A549 (cell line): Measurements from ENCODE around the gene CETN1. TPM values are rescaled to one million over a fixed set of nuclear protein-coding genes. Genes with fewer than 3 reads are reported as not detected.

Experiments used
- ATAC-seq, 2 experiments: fragments of 200-7000 bp in 1 of 2; fragments of >200 bp in 1 of 2; cut with Nextera tagmentation in 1 of 2; cut with Tn5 transposase in 1 of 2; 3 replicates each; pipeline versions ENCODE4 v1.8.0 to v1.9.1; 2018 to 2020; ENCODE audit warnings: mild to moderate bottlenecking in 1 of 2, moderate library complexity in 1 of 2
- CTCF ChIA-PET: fragments of 300-600 bp; sonication (Branson Sonifier 250); formaldehyde crosslinking; extraction: SDS; loops from one replicate; lab custom pipeline; 2021; ENCODE audit warnings: antibody characterized with exemption, inconsistent platforms; lab: Yijun Ruan, JAX
- POLR2A ChIA-PET: fragments of 350-600 bp; formaldehyde crosslinking; extraction: SDS; loops from one replicate; lab custom pipeline; 2021; ENCODE audit warnings: antibody characterized with exemption, inconsistent platforms; lab: Yijun Ruan, JAX
- DNase-seq, 2 experiments: peaks; one replicate each; pipeline versions ENCODE4 v3.0.0 to v3.0.0-alpha.2; 2011 to 2016; ENCODE audit warnings: low read depth in 1 of 2, low spot score in 1 of 2
- FAIRE-seq: peaks from 2 replicates; lab custom pipeline; 2011; peaks lifted over from hg19 to GRCh38; lab: Jason Lieb, UNC
- H3K27ac ChIP-seq, 2 experiments: fragments of >200 bp; sonication (Bioruptor Twin); formaldehyde crosslinking; 3 replicates each; pipeline ENCODE4 v1.5.1; 2016 to 2017
- H3K4me1 ChIP-seq: fragments of >200 bp; sonication (Bioruptor Twin); formaldehyde crosslinking; 3 replicates; pipeline ENCODE4 v1.6.1; 2016
- H3K4me2 ChIP-seq: fragments of >200 bp; sonication (Bioruptor Twin); formaldehyde crosslinking; 3 replicates; pipeline ENCODE4 v1.6.1; 2016
- H3K4me3 ChIP-seq: fragments of >200 bp; sonication (Bioruptor Twin); formaldehyde crosslinking; 3 replicates; pipeline ENCODE4 v1.5.1; 2016
- H3K9me3 ChIP-seq: fragments of >200 bp; sonication (Bioruptor Twin); formaldehyde crosslinking; 3 replicates; pipeline ENCODE4 v1.6.1; 2016
- ATOH8 ChIP-seq: fragments of 250-450 bp; sonication (Bioruptor Pico); IDR thresholded peaks from 2 replicates; pipeline ENCODE4 v1.5.0; 2020; ENCODE audit warnings: low read depth, mild to moderate bottlenecking, moderate library complexity
- BHLHE40 ChIP-seq: IDR thresholded peaks from 2 replicates; pipeline ENCODE4 v1.6.1; 2012; ENCODE audit warnings: low read depth, low read length, inconsistent platforms
- CBX2 ChIP-seq: fragments of 200-600 bp; sonication (generic); IDR thresholded peaks from 2 replicates; pipeline ENCODE4 v1.6.1; 2016; ENCODE audit warnings: low read depth, mild to moderate bottlenecking, borderline replicate concordance
- CEBPB ChIP-seq, 2 experiments: fragments of >200 bp in 1 of 2; sonication (Bioruptor Twin) in 1 of 2; formaldehyde crosslinking in 1 of 2; IDR thresholded peaks; 2 replicates each; pipeline ENCODE4 v1.6.1; 2012 to 2016
- E2F6 ChIP-seq: IDR thresholded peaks from 2 replicates; pipeline ENCODE4 v1.6.1; 2012; ENCODE audit warnings: low read depth, borderline replicate concordance
- FOSB ChIP-seq: fragments of 250-450 bp; sonication (Bioruptor Pico); IDR thresholded peaks from 2 replicates; pipeline ENCODE4 v1.5.0; 2020; ENCODE audit warnings: mild to moderate bottlenecking, moderate library complexity
- FOSL2 ChIP-seq, 2 experiments: fragments of 450-650 bp in 1 of 2; fragments of >200 bp in 1 of 2; sonication (Bioruptor Twin) in 1 of 2; formaldehyde crosslinking; IDR thresholded peaks; 2 replicates each; pipeline versions ENCODE4 v1.5.0 to v1.6.1; 2016 to 2020; ENCODE audit warnings: mild to moderate bottlenecking in 1 of 2, moderate library complexity in 1 of 2
- GATA3 ChIP-seq: IDR thresholded peaks from 2 replicates; pipeline ENCODE4 v1.6.1; 2012; ENCODE audit warnings: borderline replicate concordance
- HDAC2 ChIP-seq: fragments of 200-600 bp; sonication (generic); IDR thresholded peaks from 2 replicates; pipeline ENCODE4 v1.6.1; 2016
- HEYL ChIP-seq: fragments of 250-450 bp; sonication (Bioruptor Pico); IDR thresholded peaks from 2 replicates; pipeline ENCODE4 v1.8.0; 2021; ENCODE audit warnings: mild to moderate bottlenecking, moderate library complexity
- JUNB ChIP-seq: fragments of >200 bp; sonication (Bioruptor Twin); formaldehyde crosslinking; IDR thresholded peaks from 2 replicates; pipeline ENCODE4 v1.6.1; 2016
- KDM1A ChIP-seq: fragments of 200-600 bp; sonication (generic); IDR thresholded peaks from 2 replicates; pipeline ENCODE4 v1.6.1; 2016; ENCODE audit warnings: low read depth, mild to moderate bottlenecking
- MAFK ChIP-seq: fragments of 450-650 bp; IDR thresholded peaks from 2 replicates; pipeline ENCODE4 v1.6.1; 2014; ENCODE audit not compliant: partially characterized antibody
- MYC ChIP-seq: IDR thresholded peaks from 2 replicates; pipeline ENCODE4 v1.6.1; 2012; ENCODE audit warnings: mild to moderate bottlenecking, inconsistent platforms, low read length, improper control_type of control experiment, borderline replicate concordance
- NPAS2 ChIP-seq: fragments of 250-450 bp; sonication (Bioruptor Pico); IDR thresholded peaks from 2 replicates; pipeline ENCODE4 v1.8.0; 2022; ENCODE audit warnings: mild to moderate bottlenecking, moderate library complexity, borderline replicate concordance
- POLR2AphosphoS2 ChIP-seq: conservative IDR thresholded peaks from 2 replicates; pipeline ENCODE4 v1.6.1; 2012; ENCODE audit warnings: low read length, improper control_type of control experiment, inconsistent platforms
- RAD21 ChIP-seq, 2 experiments: fragments of >200 bp in 1 of 2; sonication (Bioruptor Twin) in 1 of 2; formaldehyde crosslinking in 1 of 2; IDR thresholded peaks in 1 of 2; conservative IDR thresholded peaks in 1 of 2; 2 replicates in 1 of 2; 3 replicates in 1 of 2; pipeline ENCODE4 v1.6.1; 2012 to 2018; ENCODE audit warnings: inconsistent platforms in 1 of 2
- RCOR1 ChIP-seq: fragments of 150-350 bp; IDR thresholded peaks from 2 replicates; pipeline ENCODE4 v1.6.1; 2014; ENCODE audit warnings: antibody characterized with exemption, low read length, low read depth
- RFX5 ChIP-seq: fragments of 450-650 bp; IDR thresholded peaks from 2 replicates; pipeline ENCODE4 v1.7.1; 2014; ENCODE audit warnings: antibody characterized with exemption, mild to moderate bottlenecking, moderate library complexity
- SMC3 ChIP-seq: fragments of >200 bp; sonication (Bioruptor Twin); formaldehyde crosslinking; IDR thresholded peaks from 3 replicates; pipeline ENCODE4 v1.6.1; 2018; ENCODE audit warnings: inconsistent platforms
- TFCP2L1 ChIP-seq: fragments of 250-450 bp; sonication (Bioruptor Pico); IDR thresholded peaks from 2 replicates; pipeline ENCODE4 v1.5.0; 2021; ENCODE audit warnings: mild to moderate bottlenecking
- ZC3H11A ChIP-seq: fragments of 450-650 bp; IDR thresholded peaks from 2 replicates; pipeline ENCODE4 v1.6.1; 2014; ENCODE audit warnings: antibody characterized with exemption, mild to moderate bottlenecking
- ZFP36 ChIP-seq: fragments of 450-650 bp; IDR thresholded peaks from 2 replicates; pipeline ENCODE4 v1.6.1; 2014; ENCODE audit warnings: borderline replicate concordance; ENCODE audit not compliant: partially characterized antibody
- ZNF302 ChIP-seq: fragments of 250-450 bp; sonication (Bioruptor Pico); IDR thresholded peaks from 2 replicates; pipeline ENCODE4 v1.9.0; 2021; ENCODE audit warnings: inconsistent platforms, mild to moderate bottlenecking, moderate library complexity
- ZSCAN20 ChIP-seq: fragments of 250-450 bp; sonication (Bioruptor Pico); IDR thresholded peaks from 2 replicates; pipeline ENCODE4 v1.8.0; 2022; ENCODE audit warnings: mild to moderate bottlenecking, moderate library complexity
- WGBS: methylation state at CpG from one replicate; pipeline ENCODE4 v1.1.6; 2017; ENCODE audit errors: missing lambda C conversion rate; 5-methylcytosine and 5-hydroxymethylcytosine counted together
- polyA plus RNA-seq, 4 experiments: library from polyadenylated mRNA; depleted of rRNA in 3 of 4; stranded (reverse); fragments of >200 nt; fragmentation: RNase III in 1 of 4; extraction: RNeasy Plus Mini Kit Qiagen cat#74134 plus additional on column Dnase treatment in 1 of 4; gene quantifications; 2 replicates in 3 of 4; 3 replicates in 1 of 4; pipeline ENCODE4 v1.2.3, GENCODE V29; 2011 to 2017
- TF ChIP-seq, protein P1 (sequence below): fragments of 150-350 bp; IDR thresholded peaks from 2 replicates; pipeline ENCODE4 v1.6.1; 2014; ENCODE audit warnings: low read depth, mild to moderate bottlenecking, low read length
- TF ChIP-seq, protein P2 (sequence below): IDR thresholded peaks from 2 replicates; pipeline ENCODE4 v1.6.1; 2012

The CETN1 gene
- polyA plus RNA-seq, 2 of the 4 experiments (the other 2 are of a cell fraction), result not detected

DNA sequence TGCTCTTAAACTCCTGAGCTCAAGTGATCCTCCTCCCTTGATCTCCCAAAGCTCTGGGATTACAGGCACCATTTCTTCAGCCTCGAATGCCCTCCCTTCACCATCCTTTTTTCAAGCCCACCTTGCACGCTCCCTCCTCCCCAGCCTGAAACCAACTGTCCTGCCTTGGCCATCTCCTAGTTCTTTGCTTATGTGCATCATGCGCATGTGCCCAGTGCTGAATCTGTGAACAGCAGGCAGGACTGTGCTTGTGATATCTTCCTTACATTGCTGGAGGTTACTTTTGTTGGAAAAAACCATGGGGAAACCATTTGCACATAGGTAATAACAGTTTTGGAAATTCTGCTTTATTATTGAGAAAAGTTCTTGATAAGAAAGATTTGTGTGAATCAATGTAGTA, 30.2 kb upstream of the CETN1 start:
- Histone ChIP-seq H3K9me3 (no peaks in the 10 kb centered on the region), H3K4me2 (no peak overlapping the region), H3K4me3 (no peak overlapping the region)
- CTCF ChIA-PET, result no interaction called here
- TF ChIP-seq CEBPB (IDR thresholded peaks at IDR 0.05) (no peak), KDM1A (no peak), HDAC2 (no peak), E2F6 (no peak), TFCP2L1 (CRISPR knock-in tag) (no peak), CBX2 (no peak), ZNF302 (CRISPR knock-in tag) (no peak), BHLHE40 (no peak), JUNB (no peak), POLR2AphosphoS2 (no peak), SMC3 (no peak)
- TF ChIP-seq, all 56 proteins: peak for 0
- ATAC-seq (no peak), DNase-seq (no peak), FAIRE-seq (no peak)
- POLR2A ChIA-PET, result no interaction called here
- H3K27ac ChIP-seq, result no peak overlapping the region
- 28% methylated on average over 3 of the region's 3 CpGs for WGBS
- H3K4me1 ChIP-seq, result no peaks in the 10 kb centered on the region

DNA sequence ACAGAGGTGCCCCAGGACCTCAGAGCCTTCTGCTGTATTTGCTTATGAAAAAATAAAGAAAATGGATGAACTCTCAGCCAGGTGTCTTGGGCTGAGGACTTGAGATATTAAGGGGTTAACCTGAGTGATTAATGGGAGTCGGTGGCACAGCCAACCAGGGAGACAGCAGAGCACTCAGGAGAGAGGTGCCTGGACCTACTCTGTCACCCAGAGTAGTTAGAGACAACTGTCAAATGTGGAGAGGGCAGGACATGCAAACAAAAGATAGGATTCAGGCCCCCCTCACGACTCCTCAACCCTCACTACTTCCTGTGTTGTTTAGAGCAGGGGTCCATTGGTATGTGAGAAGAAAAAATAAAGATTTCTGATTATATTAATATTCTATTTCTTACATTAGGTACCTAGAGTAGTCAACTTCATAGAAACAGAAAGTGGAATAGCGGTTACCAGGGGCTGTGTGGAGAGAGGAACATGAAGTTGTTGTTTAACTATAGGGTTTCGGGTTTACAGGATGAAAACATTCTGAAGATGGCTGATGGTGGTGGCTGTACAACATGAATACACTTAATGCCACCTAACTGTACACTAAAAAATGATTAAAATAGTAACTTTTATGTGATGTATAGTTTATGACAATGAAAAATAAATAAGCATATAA, 28.6 kb upstream of the CETN1 start:
- CTCF ChIA-PET, result no interaction called here
- TF ChIP-seq CEBPB (IDR thresholded peaks at IDR 0.05) (no peak), ZNF302 (CRISPR knock-in tag) (no peak), RCOR1 (no peak), HDAC2 (no peak), ZSCAN20 (no peak), FOSB (no peak), RAD21 (conservative IDR thresholded peaks at IDR 0.05 in 1 of 2, IDR thresholded peaks at IDR 0.05 in 1 of 2) (no peak), POLR2AphosphoS2 (no peak), FOSL2 (IDR thresholded peaks at IDR 0.05) (no peak), FOSL2 (CRISPR knock-in tag; IDR thresholded peaks at IDR 0.05) (no peak), ZC3H11A (no peak), HEYL (CRISPR knock-in tag) (no peak), JUNB (no peak)
- TF ChIP-seq, protein P1, sequence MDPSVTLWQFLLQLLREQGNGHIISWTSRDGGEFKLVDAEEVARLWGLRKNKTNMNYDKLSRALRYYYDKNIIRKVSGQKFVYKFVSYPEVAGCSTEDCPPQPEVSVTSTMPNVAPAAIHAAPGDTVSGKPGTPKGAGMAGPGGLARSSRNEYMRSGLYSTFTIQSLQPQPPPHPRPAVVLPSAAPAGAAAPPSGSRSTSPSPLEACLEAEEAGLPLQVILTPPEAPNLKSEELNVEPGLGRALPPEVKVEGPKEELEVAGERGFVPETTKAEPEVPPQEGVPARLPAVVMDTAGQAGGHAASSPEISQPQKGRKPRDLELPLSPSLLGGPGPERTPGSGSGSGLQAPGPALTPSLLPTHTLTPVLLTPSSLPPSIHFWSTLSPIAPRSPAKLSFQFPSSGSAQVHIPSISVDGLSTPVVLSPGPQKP, result no peak

DNA sequence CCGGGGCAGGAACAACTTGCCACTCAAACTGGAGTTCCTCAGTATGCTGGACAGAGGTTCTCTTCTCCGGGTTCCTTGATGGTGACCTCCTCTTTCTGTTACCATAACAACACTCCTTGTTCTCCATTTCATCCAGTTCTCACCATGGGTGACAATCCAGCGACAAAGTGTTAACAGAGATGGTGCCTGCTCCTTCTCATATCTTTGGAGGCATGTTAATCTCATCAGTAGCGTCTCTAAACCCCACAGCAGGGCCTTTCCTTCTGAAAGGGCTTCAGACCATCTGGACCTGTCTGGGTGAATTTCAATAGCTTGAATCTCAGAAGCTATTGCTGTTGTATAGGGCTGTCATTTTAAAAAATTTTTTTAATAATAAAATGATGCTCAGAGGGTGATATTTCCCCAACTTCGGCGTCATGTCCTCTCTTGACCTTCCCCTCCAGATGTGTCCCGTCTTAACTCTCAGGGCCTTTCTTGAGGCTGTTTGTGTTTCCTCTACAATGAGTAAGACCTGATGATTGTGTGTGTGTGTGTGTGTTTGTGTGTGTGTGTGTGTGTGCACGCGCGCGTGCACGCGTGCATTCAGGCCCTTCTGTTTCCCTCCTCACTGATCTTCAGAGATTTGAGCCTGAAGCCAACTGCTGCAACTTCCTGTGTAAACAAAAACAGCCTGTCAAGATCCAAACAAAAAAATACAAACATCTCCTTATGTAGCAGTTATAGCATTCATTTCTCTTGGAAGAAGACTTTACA, 24.3 kb upstream of the CETN1 start:
- ATAC-seq (no peak), FAIRE-seq (no peak), DNase-seq (no peak)
- ChIA-PET POLR2A (no interaction called here), CTCF (no interaction called here)
- no peaks in the 10 kb centered on the region for H3K9me3 ChIP-seq
- no peak overlapping the region for H3K4me2 ChIP-seq
- no peak overlapping the region for H3K4me3 ChIP-seq
- TF ChIP-seq NPAS2 (CRISPR knock-in tag) (no peak), RFX5 (no peak), ATOH8 (no peak), MAFK (no peak), ZNF302 (CRISPR knock-in tag) (no peak), GATA3 (no peak), MYC (no peak), ZFP36 (no peak)
- TF ChIP-seq, protein P2, sequence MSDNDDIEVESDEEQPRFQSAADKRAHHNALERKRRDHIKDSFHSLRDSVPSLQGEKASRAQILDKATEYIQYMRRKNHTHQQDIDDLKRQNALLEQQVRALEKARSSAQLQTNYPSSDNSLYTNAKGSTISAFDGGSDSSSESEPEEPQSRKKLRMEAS, result no peak
- H3K27ac ChIP-seq, result no peak overlapping the region
- 67% methylated on average over 13 of the region's 13 CpGs for WGBS
- no peaks in the 10 kb centered on the region for H3K4me1 ChIP-seq

More for the DNA sequence above, 28.6 kb upstream of the CETN1 start:
- FAIRE-seq (no peak), DNase-seq (no peak), ATAC-seq (no peak)
- Histone ChIP-seq H3K4me3 (no peak overlapping the region), H3K27ac (no peak overlapping the region), H3K4me2 (no peak overlapping the region), H3K9me3 (no peaks in the 10 kb centered on the region), H3K4me1 (no peaks in the 10 kb centered on the region)
- WGBS, result 0% methylated on average over 4 of the region's 4 CpGs
- POLR2A ChIA-PET, result no interaction called here
